ENCODE results near the gene TRIM46. TPM values are rescaled to one million over a fixed set of nuclear protein-coding genes. Genes with fewer than 3 reads are reported as not detected.
A peak's percentile ranks its signal among the peaks of the same experiment; 100 is the strongest.
"Not testable (repeated sequence)": the region's sequence is repeated elsewhere in the genome, so short reads cannot be mapped to it uniquely, and the experiment has no call there.

The TRIM46 gene
- total and polyA plus RNA-seq, 10 donors = 0.35 to 3.6 (median 1.2) TPM

DNA sequence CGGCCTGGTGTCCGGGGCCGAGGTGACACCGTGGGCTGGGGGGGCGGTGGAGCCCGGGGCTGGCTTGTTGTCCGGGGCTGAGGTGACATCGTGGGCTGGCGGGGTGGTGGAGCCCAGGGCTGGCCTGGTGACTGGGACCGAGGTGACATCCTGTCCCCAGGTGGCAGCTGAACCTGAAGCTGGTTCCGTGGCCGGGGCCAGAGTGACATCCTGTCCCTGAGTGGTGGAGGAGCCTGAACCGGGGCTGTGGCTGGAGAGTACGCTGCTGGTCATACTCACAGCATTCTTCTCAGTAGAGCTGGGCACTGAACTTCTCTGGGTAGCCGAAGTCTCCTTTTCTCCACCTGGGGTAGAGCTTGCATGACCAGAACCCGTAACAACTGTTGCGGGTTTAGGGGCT, 18.3 kb downstream of the TRIM46 start:
- no peak for TF ChIP-seq POLR2A (IDR thresholded peaks at IDR 0.05)
- no peak for TF ChIP-seq POLR2AphosphoS5 (IDR thresholded peaks at IDR 0.05)
- TF ChIP-seq, protein P1, sequence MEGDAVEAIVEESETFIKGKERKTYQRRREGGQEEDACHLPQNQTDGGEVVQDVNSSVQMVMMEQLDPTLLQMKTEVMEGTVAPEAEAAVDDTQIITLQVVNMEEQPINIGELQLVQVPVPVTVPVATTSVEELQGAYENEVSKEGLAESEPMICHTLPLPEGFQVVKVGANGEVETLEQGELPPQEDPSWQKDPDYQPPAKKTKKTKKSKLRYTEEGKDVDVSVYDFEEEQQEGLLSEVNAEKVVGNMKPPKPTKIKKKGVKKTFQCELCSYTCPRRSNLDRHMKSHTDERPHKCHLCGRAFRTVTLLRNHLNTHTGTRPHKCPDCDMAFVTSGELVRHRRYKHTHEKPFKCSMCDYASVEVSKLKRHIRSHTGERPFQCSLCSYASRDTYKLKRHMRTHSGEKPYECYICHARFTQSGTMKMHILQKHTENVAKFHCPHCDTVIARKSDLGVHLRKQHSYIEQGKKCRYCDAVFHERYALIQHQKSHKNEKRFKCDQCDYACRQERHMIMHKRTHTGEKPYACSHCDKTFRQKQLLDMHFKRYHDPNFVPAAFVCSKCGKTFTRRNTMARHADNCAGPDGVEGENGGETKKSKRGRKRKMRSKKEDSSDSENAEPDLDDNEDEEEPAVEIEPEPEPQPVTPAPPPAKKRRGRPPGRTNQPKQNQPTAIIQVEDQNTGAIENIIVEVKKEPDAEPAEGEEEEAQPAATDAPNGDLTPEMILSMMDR (IDR thresholded peaks at IDR 0.05 in 8 of 11, conservative IDR thresholded peaks at IDR 0.05 in 3 of 11) = no peak
- Histone ChIP-seq H3K4me1 (peaks cover 10 to 49% (median 39%) of the 10 kb centered on the region in 6 donors), H3K27ac (peak overlapping the region in 2 of 8 donors; percentile 81 to 86), H3K36me3 (no peaks in the 10 kb centered on the region), H3K4me3 (no peak overlapping the region), H3K27me3 (replicated peaks in 1 of 7) (peaks cover 0 to 22% (median 0%) of the 10 kb centered on the region in 7 donors), H3K9me3 (no peaks in the 10 kb centered on the region)
- intact Hi-C loops (cut with DNase I; ENCODE audit: low total_unique reads) = no loop called here
- DNase-seq = no peak
- WGBS, 5 donors = 85 to 96% (median 91%) methylated on average over 11 to 17 of the region's 17 CpGs

GRCh38 chr1:155192346-155193274, 19.0 kb downstream of the TRIM46 start:
- Histone ChIP-seq H3K9me3 (no peaks in the 10 kb centered on the region), H3K4me3 (peak overlapping the region in 7 of 8 donors; percentile 52 to 82 (median 60)), H3K4me1 (peaks cover 10 to 52% (median 41%) of the 10 kb centered on the region in 6 donors), H3K36me3 (peaks cover 0 to under 1% (median 0%) of the 10 kb centered on the region in 6 donors), H3K27me3 (replicated peaks in 1 of 7) (peaks cover 0 to 22% (median 0%) of the 10 kb centered on the region in 7 donors), H3K27ac (peak overlapping the region in 7 of 8 donors; percentile 73 to 86 (median 78))
- WGBS, 5 donors = 22 to 42% (median 26%) methylated on average over 17 to 20 of the region's 20 CpGs
- intact Hi-C loops (cut with DNase I; ENCODE audit: low total_unique reads) = no loop called here
- DNase-seq = no peak
- TF ChIP-seq POLR2A (IDR thresholded peaks at IDR 0.05) = no peak
- TF ChIP-seq POLR2AphosphoS5 (IDR thresholded peaks at IDR 0.05) = no peak
- TF ChIP-seq, protein P1 (IDR thresholded peaks at IDR 0.05 in 8 of 11, conservative IDR thresholded peaks at IDR 0.05 in 3 of 11) = no peak

GRCh38 chr1:155193275-155193990, 19.8 kb downstream of the TRIM46 start:
- Histone ChIP-seq H3K36me3 (peaks cover 0 to 5% (median 0%) of the 10 kb centered on the region in 6 donors), H3K4me1 (peaks cover 10 to 52% (median 41%) of the 10 kb centered on the region in 6 donors), H3K9me3 (no peaks in the 10 kb centered on the region), H3K27ac (peak overlapping the region; percentile 15 to 86 (median 78)), H3K27me3 (replicated peaks in 1 of 7) (peaks cover 0 to 22% (median 0%) of the 10 kb centered on the region in 7 donors), H3K4me3 (peak overlapping the region; percentile 24 to 82 (median 58))
- DNase-seq = peak; percentile 95
- TF ChIP-seq, protein P1 (IDR thresholded peaks at IDR 0.05 in 8 of 11, conservative IDR thresholded peaks at IDR 0.05 in 3 of 11) = peak; percentile 96 to 99 (median 98)
- TF ChIP-seq POLR2AphosphoS5 (IDR thresholded peaks at IDR 0.05) (peak; percentile 61 to 84 (median 78)), POLR2A (IDR thresholded peaks at IDR 0.05) (no peak)
- intact Hi-C loops (cut with DNase I; ENCODE audit: low total_unique reads) = no loop called here
- 0 to 1% (median 0%) methylated on average over 27 to 38 of the region's 38 CpGs for WGBS, 5 donors

DNA sequence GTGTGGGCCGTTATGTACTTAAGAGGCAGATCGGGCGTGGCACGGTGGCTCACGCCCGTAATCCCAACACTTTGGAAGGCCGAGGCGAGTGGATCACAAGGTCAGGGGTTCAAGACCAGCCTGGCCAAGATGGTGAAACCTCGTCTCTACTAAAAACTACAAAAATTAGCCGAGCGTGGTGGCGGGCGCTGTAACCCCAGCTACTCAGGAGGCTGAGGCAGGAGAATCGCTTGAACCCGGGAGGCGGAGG, 20.3 kb downstream of the TRIM46 start:
- Histone ChIP-seq H3K4me1 (peaks cover 10 to 52% (median 41%) of the 10 kb centered on the region in 6 donors), H3K27me3 (replicated peaks in 1 of 7) (peaks cover 0 to 22% (median 0%) of the 10 kb centered on the region in 7 donors), H3K27ac (peak overlapping the region; percentile 68 to 86 (median 78)), H3K4me3 (peak overlapping the region; percentile 24 to 82 (median 58))
- H3K36me3 ChIP-seq; DNase-seq; intact Hi-C loops (cut with DNase I; ENCODE audit: low total_unique reads); H3K9me3 ChIP-seq: not testable (repeated sequence)
- WGBS, 5 donors = 3 to 6% (median 5%) methylated on average over 16 of the region's 16 CpGs
